ENCODE results near the gene GLB1L3.

The GLB1L3 gene

DNA sequence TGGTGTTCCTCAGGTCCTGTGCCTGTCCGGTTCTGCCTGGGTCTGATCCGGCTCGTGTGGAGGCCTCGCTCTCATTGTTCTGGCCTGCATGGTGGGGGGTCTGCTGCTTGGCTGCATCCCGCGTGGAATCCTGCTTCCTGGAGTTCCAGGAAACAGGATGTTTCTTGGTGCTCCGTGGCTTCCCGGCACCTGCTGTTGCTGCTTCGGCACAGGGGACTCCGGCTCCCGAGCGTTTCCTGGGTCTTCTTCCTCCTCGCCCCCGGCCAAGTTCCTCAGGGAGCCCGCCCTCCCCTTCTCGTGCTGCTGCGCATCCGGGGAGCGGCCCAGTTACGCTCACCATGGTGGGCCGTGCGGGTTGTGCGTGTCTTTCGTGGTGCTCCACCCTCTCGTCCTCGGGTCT is 85.5 kb downstream of the GLB1L3 start:
- Histone ChIP-seq H3K9me3 (ENCODE audit: insufficient read depth, low read length) (no peaks in the 10 kb centered on the region), H3K4me2 (ENCODE audit: low read depth, low read length, poor library complexity, severe bottlenecking) (no peak overlapping the region)

DNA sequence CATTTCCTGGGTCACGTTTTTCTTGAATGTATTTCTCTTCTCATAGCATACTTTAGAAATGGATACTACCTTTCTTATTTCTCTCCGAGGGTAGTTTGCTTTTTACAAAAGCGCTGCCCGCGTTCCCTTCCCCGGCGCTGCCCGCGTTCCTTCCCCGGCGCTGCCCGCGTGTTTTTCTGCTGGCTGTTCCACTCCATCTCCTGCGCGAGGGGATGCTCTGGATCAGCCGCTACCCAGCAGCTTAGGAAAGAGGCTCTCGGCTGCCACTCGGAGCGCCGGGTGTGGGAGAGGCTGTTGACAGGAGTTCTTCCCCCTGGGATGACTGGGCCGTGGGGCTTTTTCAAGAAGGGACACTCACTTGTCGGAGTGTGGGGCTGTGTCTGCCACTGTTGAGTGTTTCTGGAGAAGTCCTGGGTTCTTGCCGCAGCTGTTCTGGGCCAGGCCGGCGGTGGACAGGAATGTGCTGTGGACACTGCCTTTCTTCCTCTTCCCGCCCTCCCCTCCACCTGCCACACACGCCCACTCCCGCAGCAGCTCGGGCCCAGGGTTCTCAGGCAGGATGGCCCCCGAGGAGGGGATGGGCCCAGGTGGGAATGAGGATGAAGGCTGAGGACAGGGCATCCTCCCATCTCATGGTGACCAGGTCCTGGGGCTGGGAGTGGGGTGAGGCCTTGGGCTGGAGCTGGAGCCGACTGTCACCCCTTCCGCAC is 86.2 kb downstream of the GLB1L3 start:
- Histone ChIP-seq H3F3A (ENCODE audit: insufficient read depth) (no peaks in the 10 kb centered on the region), H3K4me2 (ENCODE audit: low read depth, low read length, poor library complexity, severe bottlenecking) (no peak overlapping the region), H3K4me3 (ENCODE audit: insufficient read depth, low read length, poor library complexity, severe bottlenecking) (no peak overlapping the region), H3K79me2 (ENCODE audit: insufficient read depth, low read length) (no peaks in the 10 kb centered on the region), H3K9ac (ENCODE audit: low read length) (no peak overlapping the region), H3K27me3 (ENCODE audit: low read length) (no peaks in the 10 kb centered on the region), H3K9me2 (replicated peaks; ENCODE audit: insufficient read depth, low read length) (no peaks in the 10 kb centered on the region), H3K27ac (ENCODE audit: low read depth, low read length) (no peak overlapping the region), H2AFZ (ENCODE audit: low read depth, low read length, severe bottlenecking) (no peak overlapping the region), H3K9me3 (ENCODE audit: insufficient read depth, low read length) (no peaks in the 10 kb centered on the region), H4K20me1 (ENCODE audit: low read depth, low read length) (no peaks in the 10 kb centered on the region), H3K36me3 (ENCODE audit: low read length) (no peaks in the 10 kb centered on the region)
- TF ChIP-seq, protein P1, sequence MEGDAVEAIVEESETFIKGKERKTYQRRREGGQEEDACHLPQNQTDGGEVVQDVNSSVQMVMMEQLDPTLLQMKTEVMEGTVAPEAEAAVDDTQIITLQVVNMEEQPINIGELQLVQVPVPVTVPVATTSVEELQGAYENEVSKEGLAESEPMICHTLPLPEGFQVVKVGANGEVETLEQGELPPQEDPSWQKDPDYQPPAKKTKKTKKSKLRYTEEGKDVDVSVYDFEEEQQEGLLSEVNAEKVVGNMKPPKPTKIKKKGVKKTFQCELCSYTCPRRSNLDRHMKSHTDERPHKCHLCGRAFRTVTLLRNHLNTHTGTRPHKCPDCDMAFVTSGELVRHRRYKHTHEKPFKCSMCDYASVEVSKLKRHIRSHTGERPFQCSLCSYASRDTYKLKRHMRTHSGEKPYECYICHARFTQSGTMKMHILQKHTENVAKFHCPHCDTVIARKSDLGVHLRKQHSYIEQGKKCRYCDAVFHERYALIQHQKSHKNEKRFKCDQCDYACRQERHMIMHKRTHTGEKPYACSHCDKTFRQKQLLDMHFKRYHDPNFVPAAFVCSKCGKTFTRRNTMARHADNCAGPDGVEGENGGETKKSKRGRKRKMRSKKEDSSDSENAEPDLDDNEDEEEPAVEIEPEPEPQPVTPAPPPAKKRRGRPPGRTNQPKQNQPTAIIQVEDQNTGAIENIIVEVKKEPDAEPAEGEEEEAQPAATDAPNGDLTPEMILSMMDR (IDR thresholded peaks at IDR 0.05; ENCODE audit: insufficient read depth, low read length, poor library complexity, severe bottlenecking), result no peak
- TF ChIP-seq EZH2phosphoT487 (conservative IDR thresholded peaks at IDR 0.05; ENCODE audit: low read length), result no peak

More for the DNA sequence above, 85.5 kb downstream of the GLB1L3 start:
- Histone ChIP-seq H3K79me2 (ENCODE audit: insufficient read depth, low read length) (no peaks in the 10 kb centered on the region), H3K9me2 (replicated peaks; ENCODE audit: insufficient read depth, low read length) (no peaks in the 10 kb centered on the region), H3F3A (ENCODE audit: insufficient read depth) (no peaks in the 10 kb centered on the region), H3K27ac (ENCODE audit: low read depth, low read length) (no peak overlapping the region), H3K4me3 (ENCODE audit: insufficient read depth, low read length, poor library complexity, severe bottlenecking) (no peak overlapping the region), H3K36me3 (ENCODE audit: low read length) (no peaks in the 10 kb centered on the region), H3K27me3 (ENCODE audit: low read length) (no peaks in the 10 kb centered on the region), H2AFZ (ENCODE audit: low read depth, low read length, severe bottlenecking) (no peak overlapping the region), H3K9ac (ENCODE audit: low read length) (no peak overlapping the region), H4K20me1 (ENCODE audit: low read depth, low read length) (no peaks in the 10 kb centered on the region)
- TF ChIP-seq EZH2phosphoT487 (conservative IDR thresholded peaks at IDR 0.05; ENCODE audit: low read length), result no peak
- TF ChIP-seq, protein P1 (IDR thresholded peaks at IDR 0.05; ENCODE audit: insufficient read depth, low read length, poor library complexity, severe bottlenecking), result no peak

GRCh38 chr11:134363161-134363560 is 87.0 kb downstream of the GLB1L3 start:
- TF ChIP-seq, protein P1 (IDR thresholded peaks at IDR 0.05; ENCODE audit: insufficient read depth, low read length, poor library complexity, severe bottlenecking), result no peak
- TF ChIP-seq EZH2phosphoT487 (conservative IDR thresholded peaks at IDR 0.05; ENCODE audit: low read length), result no peak
- Histone ChIP-seq H3K79me2 (ENCODE audit: insufficient read depth, low read length) (no peaks in the 10 kb centered on the region), H3K36me3 (ENCODE audit: low read length) (no peaks in the 10 kb centered on the region), H3K27ac (ENCODE audit: low read depth, low read length) (no peak overlapping the region), H4K20me1 (ENCODE audit: low read depth, low read length) (no peaks in the 10 kb centered on the region), H2AFZ (ENCODE audit: low read depth, low read length, severe bottlenecking) (no peak overlapping the region), H3K9ac (ENCODE audit: low read length) (no peak overlapping the region), H3K4me3 (ENCODE audit: insufficient read depth, low read length, poor library complexity, severe bottlenecking) (no peak overlapping the region), H3K9me3 (ENCODE audit: insufficient read depth, low read length) (no peaks in the 10 kb centered on the region), H3K4me2 (ENCODE audit: low read depth, low read length, poor library complexity, severe bottlenecking) (no peak overlapping the region), H3K9me2 (replicated peaks; ENCODE audit: insufficient read depth, low read length) (no peaks in the 10 kb centered on the region), H3K27me3 (ENCODE audit: low read length) (no peaks in the 10 kb centered on the region), H3F3A (ENCODE audit: insufficient read depth) (no peaks in the 10 kb centered on the region)
